ENCODE measurements around the gene CFAP54.

Gene CFAP54

GRCh38 chr12:96811083-96811482, 321.7 kb downstream of the CFAP54 start:
- no peak overlapping the region for H3K4me3 ChIP-seq (ENCODE audit: control insufficient read depth, low read depth, low read length)
- peak; percentile 60 for DNase-seq (ENCODE audit: low read depth)
- TF ChIP-seq CTCF (conservative IDR thresholded peaks at IDR 0.05; ENCODE audit: control insufficient read depth, insufficient read depth, low read depth, low read length): no peak

GRCh38 chr12:96812153-96812552, 322.8 kb downstream of the CFAP54 start:
- DNase-seq (ENCODE audit: low read depth): no peak

DNA sequence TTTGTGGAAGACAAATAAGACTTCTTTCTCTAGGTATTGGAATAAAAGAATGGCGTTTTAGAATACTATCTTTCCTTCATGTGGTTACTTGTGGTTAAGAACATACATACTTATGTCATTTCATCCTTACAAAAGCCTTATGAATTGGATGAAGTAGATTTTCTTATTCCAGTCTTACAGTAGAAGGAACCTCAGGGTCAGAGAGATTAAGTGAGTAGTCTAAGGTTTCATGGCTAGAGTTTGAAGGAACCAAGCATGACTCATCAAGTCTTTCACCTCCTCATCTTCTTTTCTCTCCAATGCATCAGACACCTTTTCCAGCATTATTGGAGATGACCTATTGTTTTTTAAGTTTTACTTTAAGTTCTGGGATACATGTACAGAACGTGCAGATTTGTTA, 324.8 kb downstream of the CFAP54 start:
- no peak overlapping the region for H3K4me3 ChIP-seq (ENCODE audit: control insufficient read depth, low read depth, low read length)
- no peak for DNase-seq (ENCODE audit: low read depth)
- no peak for TF ChIP-seq CTCF (conservative IDR thresholded peaks at IDR 0.05; ENCODE audit: control insufficient read depth, insufficient read depth, low read depth, low read length)

More at GRCh38 chr12:96812153-96812552, 322.8 kb downstream of the CFAP54 start:
- no peak overlapping the region for H3K4me3 ChIP-seq (ENCODE audit: control insufficient read depth, low read depth, low read length)
- no peak for TF ChIP-seq CTCF (conservative IDR thresholded peaks at IDR 0.05; ENCODE audit: control insufficient read depth, insufficient read depth, low read depth, low read length)

GRCh38 chr12:96821592-96821991, 332.2 kb downstream of the CFAP54 start:
- no peak for TF ChIP-seq CTCF (conservative IDR thresholded peaks at IDR 0.05; ENCODE audit: control insufficient read depth, insufficient read depth, low read depth, low read length)
- no peak overlapping the region for H3K4me3 ChIP-seq (ENCODE audit: control insufficient read depth, low read depth, low read length)
- DNase-seq (ENCODE audit: low read depth): no peak

GRCh38 chr12:96822641-96823040, 333.3 kb downstream of the CFAP54 start:
- DNase-seq (ENCODE audit: low read depth): no peak
- H3K4me3 ChIP-seq (ENCODE audit: control insufficient read depth, low read depth, low read length): no peak overlapping the region
- TF ChIP-seq CTCF (conservative IDR thresholded peaks at IDR 0.05; ENCODE audit: control insufficient read depth, insufficient read depth, low read depth, low read length): no peak

GRCh38 chr12:96824074-96824837, 334.9 kb downstream of the CFAP54 start:
- no peak for TF ChIP-seq CTCF (conservative IDR thresholded peaks at IDR 0.05; ENCODE audit: control insufficient read depth, insufficient read depth, low read depth, low read length)
- no peak overlapping the region for H3K4me3 ChIP-seq (ENCODE audit: control insufficient read depth, low read depth, low read length)
- no peak for DNase-seq (ENCODE audit: low read depth)

Measured in fibroblast of mammary gland (primary cell).